Type B pancreatic cell (in vitro differentiated cells): Measurements from ENCODE around the gene GLT1D1. TPM values are rescaled to one million over a fixed set of nuclear protein-coding genes. Genes with fewer than 3 reads are reported as not detected.

Experiments
- DNase-seq: peaks from one replicate; pipeline ENCODE4 v3.0.0; 2021; ENCODE audit warnings: mixed read lengths; ENCODE audit not compliant: unreplicated experiment; ENCODE audit errors: extremely low spot score
- H3K27ac Mint-ChIP-seq: 2 replicates; pipeline ENCODE4 v1.8.0; 2021; ENCODE audit warnings: mild to moderate bottlenecking, mixed read lengths
- H3K27me3 Mint-ChIP-seq: 2 replicates; pipeline ENCODE4 v1.8.0; 2021; ENCODE audit warnings: mixed read lengths
- H3K36me3 Mint-ChIP-seq: 2 replicates; pipeline ENCODE4 v1.8.0; 2021; ENCODE audit warnings: mixed read lengths
- H3K4me1 Mint-ChIP-seq: one replicate; pipeline ENCODE4 v1.8.0; 2021; ENCODE audit warnings: mixed read lengths; ENCODE audit not compliant: unreplicated experiment
- H3K4me3 Mint-ChIP-seq: 2 replicates; pipeline ENCODE4 v1.8.0; 2021; ENCODE audit warnings: mild to moderate bottlenecking, mixed read lengths
- H3K9me3 Mint-ChIP-seq: 2 replicates; pipeline ENCODE4 v1.8.0; 2021; ENCODE audit warnings: mixed read lengths
- total RNA-seq: library from RNA; stranded (reverse); gene quantifications from 2 replicates; pipeline ENCODE4 v1.2.1, GENCODE V29; 2021; ENCODE audit warnings: low replicate concordance
- TF ChIP-seq, protein P1 (sequence below): fragments of 200-600 bp; sonication (generic); conservative IDR thresholded peaks from 2 replicates; pipeline ENCODE4 v1.5.0; 2021; ENCODE audit warnings: antibody characterized with exemption, mild to moderate bottlenecking

Gene GLT1D1
- total RNA-seq, 1 donor from 2014 or later = 2.5 TPM

DNA sequence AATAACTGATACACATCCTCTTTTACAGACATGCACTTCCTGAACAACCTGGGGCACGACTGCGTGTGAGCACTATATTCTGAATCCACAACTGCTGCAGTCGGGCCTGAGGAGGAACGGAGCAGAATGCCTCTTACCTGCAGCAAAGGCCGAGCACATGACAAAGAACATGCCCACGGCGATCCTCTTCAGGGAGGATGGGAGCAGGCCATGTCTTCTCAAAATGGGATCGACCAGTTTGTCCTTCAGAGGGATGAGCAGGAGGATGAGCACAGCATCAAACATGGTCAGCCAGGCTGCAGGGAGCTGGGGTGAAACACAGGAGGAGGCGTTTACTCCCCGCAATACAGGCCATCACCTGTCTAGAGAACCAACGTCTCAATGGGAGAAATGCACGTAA lies 44.6 kb upstream of the GLT1D1 start:
- Mint-ChIP-seq H3K4me3 (no peak overlapping the region), H3K9me3 (no peaks in the 10 kb centered on the region), H3K36me3 (peaks cover 40% of the 10 kb centered on the region), H3K4me1 (peaks cover 9% of the 10 kb centered on the region), H3K27ac (no peak overlapping the region), H3K27me3 (no peaks in the 10 kb centered on the region)
- no peak for DNase-seq
- TF ChIP-seq, protein P1, sequence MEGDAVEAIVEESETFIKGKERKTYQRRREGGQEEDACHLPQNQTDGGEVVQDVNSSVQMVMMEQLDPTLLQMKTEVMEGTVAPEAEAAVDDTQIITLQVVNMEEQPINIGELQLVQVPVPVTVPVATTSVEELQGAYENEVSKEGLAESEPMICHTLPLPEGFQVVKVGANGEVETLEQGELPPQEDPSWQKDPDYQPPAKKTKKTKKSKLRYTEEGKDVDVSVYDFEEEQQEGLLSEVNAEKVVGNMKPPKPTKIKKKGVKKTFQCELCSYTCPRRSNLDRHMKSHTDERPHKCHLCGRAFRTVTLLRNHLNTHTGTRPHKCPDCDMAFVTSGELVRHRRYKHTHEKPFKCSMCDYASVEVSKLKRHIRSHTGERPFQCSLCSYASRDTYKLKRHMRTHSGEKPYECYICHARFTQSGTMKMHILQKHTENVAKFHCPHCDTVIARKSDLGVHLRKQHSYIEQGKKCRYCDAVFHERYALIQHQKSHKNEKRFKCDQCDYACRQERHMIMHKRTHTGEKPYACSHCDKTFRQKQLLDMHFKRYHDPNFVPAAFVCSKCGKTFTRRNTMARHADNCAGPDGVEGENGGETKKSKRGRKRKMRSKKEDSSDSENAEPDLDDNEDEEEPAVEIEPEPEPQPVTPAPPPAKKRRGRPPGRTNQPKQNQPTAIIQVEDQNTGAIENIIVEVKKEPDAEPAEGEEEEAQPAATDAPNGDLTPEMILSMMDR = no peak

DNA sequence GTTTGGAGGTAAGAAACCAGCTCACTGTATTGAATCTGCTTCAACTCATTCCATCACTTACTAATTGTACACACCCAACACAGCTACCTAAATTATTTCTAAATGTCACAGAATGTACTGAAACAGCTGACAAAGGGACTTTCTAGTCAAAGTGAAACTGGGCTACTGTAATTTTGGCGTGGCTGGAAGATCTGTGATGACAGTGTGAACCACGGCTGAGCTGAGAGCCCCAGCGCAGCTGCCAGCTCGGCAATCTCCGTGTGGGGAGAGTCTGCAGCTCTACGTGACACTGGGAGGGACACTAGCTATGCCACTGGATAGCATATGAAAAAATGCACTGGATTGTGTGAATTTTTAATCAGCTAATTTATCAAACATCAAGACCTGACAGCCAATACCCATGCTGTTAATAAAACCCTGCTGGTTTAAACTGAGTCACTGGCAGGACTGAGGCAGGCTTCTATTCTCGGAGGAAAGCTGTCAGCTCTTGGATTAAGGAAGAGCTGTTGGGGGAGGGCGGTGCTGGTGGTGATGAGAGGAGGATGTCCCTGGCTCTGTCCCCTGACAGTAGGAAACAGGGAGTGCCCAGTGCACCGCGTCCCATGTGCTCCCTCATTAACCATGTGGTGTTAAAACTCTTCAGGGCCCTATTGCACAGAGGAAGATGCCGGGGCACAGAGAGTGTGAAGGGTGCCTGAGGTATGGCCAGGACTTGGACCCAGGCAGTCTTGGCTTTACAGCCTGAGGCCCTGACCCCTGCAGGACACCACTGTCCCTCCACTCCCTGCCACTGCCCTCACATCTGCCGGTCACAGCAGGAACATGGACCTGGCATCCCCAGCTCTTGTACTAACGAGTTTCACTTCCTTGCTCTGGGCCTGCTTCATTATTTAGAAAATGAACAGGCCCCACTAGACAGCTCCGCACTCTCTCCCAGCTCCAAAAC lies 42.8 kb upstream of the GLT1D1 start:
- TF ChIP-seq, protein P1 = no peak
- H3K36me3 Mint-ChIP-seq = peaks cover 39% of the 10 kb centered on the region
- no peak overlapping the region for H3K4me3 Mint-ChIP-seq
- no peaks in the 10 kb centered on the region for H3K27me3 Mint-ChIP-seq
- peaks cover 9% of the 10 kb centered on the region for H3K4me1 Mint-ChIP-seq
- no peaks in the 10 kb centered on the region for H3K9me3 Mint-ChIP-seq
- no peak overlapping the region for H3K27ac Mint-ChIP-seq
- no peak for DNase-seq

DNA sequence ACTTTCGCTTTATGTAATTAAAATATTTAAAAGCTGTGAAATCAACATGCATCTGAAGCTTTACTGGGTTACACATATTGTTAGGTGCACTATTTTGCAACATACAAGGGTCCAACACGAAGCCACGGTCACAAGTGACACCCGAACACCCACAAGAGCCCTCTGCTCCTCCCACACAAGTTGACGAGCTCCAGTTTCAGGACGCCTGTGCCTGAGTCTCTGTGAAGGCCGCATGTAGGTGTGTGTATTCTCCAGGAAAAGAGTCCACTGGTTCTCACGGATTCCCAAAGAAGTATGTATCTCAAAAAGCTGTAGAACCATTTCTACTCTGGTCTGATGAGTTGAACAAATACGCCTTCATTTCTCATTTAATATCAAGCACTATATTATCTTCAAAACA lies 41.5 kb upstream of the GLT1D1 start:
- peaks cover 9% of the 10 kb centered on the region for H3K4me1 Mint-ChIP-seq
- TF ChIP-seq, protein P1 = no peak
- DNase-seq = no peak
- H3K36me3 Mint-ChIP-seq = peaks cover 34% of the 10 kb centered on the region
- no peak overlapping the region for H3K27ac Mint-ChIP-seq
- H3K27me3 Mint-ChIP-seq = no peaks in the 10 kb centered on the region
- no peak overlapping the region for H3K4me3 Mint-ChIP-seq
- no peaks in the 10 kb centered on the region for H3K9me3 Mint-ChIP-seq

DNA sequence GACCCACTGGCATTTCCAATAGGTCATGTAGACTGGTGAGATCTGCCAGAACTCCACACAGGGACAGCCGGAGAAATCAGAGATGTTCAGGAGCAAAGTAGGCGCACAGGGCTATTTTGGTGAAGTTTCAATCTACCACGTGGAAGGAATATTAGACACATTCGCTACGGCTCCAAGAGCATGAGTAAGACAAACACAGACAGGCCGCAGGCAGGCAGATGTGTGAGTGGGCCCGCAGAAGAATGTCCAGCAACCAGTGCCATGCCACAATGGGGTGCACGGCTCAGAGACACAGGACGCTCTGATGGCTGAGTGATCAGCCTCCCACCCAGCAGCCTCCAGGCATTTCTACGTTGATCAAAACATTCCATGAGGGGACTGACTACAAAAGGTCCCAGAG lies 39.9 kb upstream of the GLT1D1 start:
- Mint-ChIP-seq H3K9me3 (no peaks in the 10 kb centered on the region), H3K4me3 (no peak overlapping the region), H3K27me3 (no peaks in the 10 kb centered on the region), H3K36me3 (peaks cover 30% of the 10 kb centered on the region), H3K4me1 (peaks cover 25% of the 10 kb centered on the region), H3K27ac (no peak overlapping the region)
- TF ChIP-seq, protein P1 = no peak
- no peak for DNase-seq

- Mint-ChIP-seq H3K27me3 (no peaks in the 10 kb centered on the region), H3K27ac (no peak overlapping the region), H3K4me1 (peaks cover 29% of the 10 kb centered on the region), H3K36me3 (peaks cover 26% of the 10 kb centered on the region), H3K9me3 (no peaks in the 10 kb centered on the region), H3K4me3 (no peak overlapping the region)
- TF ChIP-seq, protein P1 = no peak
- no peak for DNase-seq
These were observed 39.4 kb upstream of the GLT1D1 start for GRCh38 chr12:128813883-128814282.
